ENCODE results near the gene PTPRJ. TPM values are rescaled to one million over a fixed set of nuclear protein-coding genes. Genes with fewer than 3 reads are reported as not detected.

PTPRJ gene
- total and polyA plus RNA-seq, 2 experiments from 2014 or later = 9.3 to 16.4 TPM

- Histone ChIP-seq H3K9me3 (ENCODE audit: low read depth) (no peaks in the 10 kb centered on the region), H3K4me1 (ENCODE audit: insufficient read depth) (peaks cover 23% of the 10 kb centered on the region), H3K36me3 (replicated peaks; ENCODE audit: insufficient read depth, low read depth) (no peaks in the 10 kb centered on the region), H3K4me3 (no peak overlapping the region), H3K27ac (no peak overlapping the region), H3K9me2 (replicated peaks; ENCODE audit: insufficient read depth) (no peaks in the 10 kb centered on the region), H2AFZ (no peak overlapping the region), H4K20me1 (ENCODE audit: insufficient read depth, poor library complexity, severe bottlenecking) (no peaks in the 10 kb centered on the region), H3K4me2 (no peak overlapping the region), H3K79me2 (peaks cover 43% of the 10 kb centered on the region), H3K27me3 (no peaks in the 10 kb centered on the region)
- DNase-seq (ENCODE audit: low spot score) = no peak
- no peak for TF ChIP-seq EZH2phosphoT487 (IDR thresholded peaks at IDR 0.05; ENCODE audit: low read depth, severe bottlenecking, unreplicated experiment)
- no peak for TF ChIP-seq EZH2 (IDR thresholded peaks at IDR 0.05; ENCODE audit: borderline replicate concordance)
- TF ChIP-seq CTCF (IDR thresholded peaks at IDR 0.05; ENCODE audit: poor library complexity) = no peak
- WGBS (ENCODE audit: low lambda C conversion rate, missing lambda C conversion rate) = 80% methylated on average over 6 of the region's 6 CpGs
Observed at GRCh38 chr11:48106166-48106565, 125.8 kb downstream of the PTPRJ start.

- no peaks in the 10 kb centered on the region for H3K36me3 ChIP-seq (replicated peaks; ENCODE audit: insufficient read depth, low read depth)
- no peak overlapping the region for H3K27ac ChIP-seq
- H3K4me1 ChIP-seq (ENCODE audit: insufficient read depth) = peaks cover 16% of the 10 kb centered on the region
- no peaks in the 10 kb centered on the region for H3K9me2 ChIP-seq (replicated peaks; ENCODE audit: insufficient read depth)
- H2AFZ ChIP-seq = no peak overlapping the region
- no peak for DNase-seq (ENCODE audit: low spot score)
- H3K4me2 ChIP-seq = no peak overlapping the region
- peaks cover 41% of the 10 kb centered on the region for H3K79me2 ChIP-seq
- H4K20me1 ChIP-seq (ENCODE audit: insufficient read depth, poor library complexity, severe bottlenecking) = no peaks in the 10 kb centered on the region
- no peak for TF ChIP-seq CTCF (IDR thresholded peaks at IDR 0.05; ENCODE audit: poor library complexity)
- no peak for TF ChIP-seq EZH2 (IDR thresholded peaks at IDR 0.05; ENCODE audit: borderline replicate concordance)
- TF ChIP-seq EZH2phosphoT487 (IDR thresholded peaks at IDR 0.05; ENCODE audit: low read depth, severe bottlenecking, unreplicated experiment) = no peak
- H3K4me3 ChIP-seq = no peak overlapping the region
- 85% methylated on average over 7 of the region's 7 CpGs for WGBS (ENCODE audit: low lambda C conversion rate, missing lambda C conversion rate)
- no peaks in the 10 kb centered on the region for H3K9me3 ChIP-seq (ENCODE audit: low read depth)
- no peaks in the 10 kb centered on the region for H3K27me3 ChIP-seq
Observed at GRCh38 chr11:48107188-48107704, 126.9 kb downstream of the PTPRJ start.

- Histone ChIP-seq H3K9me2 (replicated peaks; ENCODE audit: insufficient read depth) (no peaks in the 10 kb centered on the region), H3K79me2 (peaks cover 34% of the 10 kb centered on the region), H4K20me1 (ENCODE audit: insufficient read depth, poor library complexity, severe bottlenecking) (no peaks in the 10 kb centered on the region), H3K4me3 (no peak overlapping the region), H3K4me2 (no peak overlapping the region), H3K27ac (no peak overlapping the region), H3K9me3 (ENCODE audit: low read depth) (no peaks in the 10 kb centered on the region), H3K36me3 (replicated peaks; ENCODE audit: insufficient read depth, low read depth) (no peaks in the 10 kb centered on the region), H3K27me3 (no peaks in the 10 kb centered on the region), H3K4me1 (ENCODE audit: insufficient read depth) (peaks cover 12% of the 10 kb centered on the region), H2AFZ (no peak overlapping the region)
- TF ChIP-seq EZH2phosphoT487 (IDR thresholded peaks at IDR 0.05; ENCODE audit: low read depth, severe bottlenecking, unreplicated experiment) (no peak), EZH2 (IDR thresholded peaks at IDR 0.05; ENCODE audit: borderline replicate concordance) (no peak), CTCF (IDR thresholded peaks at IDR 0.05; ENCODE audit: poor library complexity) (no peak)
- 94% methylated on average over 11 of the region's 11 CpGs for WGBS (ENCODE audit: low lambda C conversion rate, missing lambda C conversion rate)
- DNase-seq (ENCODE audit: low spot score) = no peak
Observed at GRCh38 chr11:48108231-48109045, 128.1 kb downstream of the PTPRJ start.

Measured in hepatocyte (in vitro differentiated cells).